Measurements from ENCODE around the gene CHMP2A. TPM values are rescaled to one million over a fixed set of nuclear protein-coding genes. Genes with fewer than 3 reads are reported as not detected.
A peak's percentile ranks its signal among the peaks of the same experiment; 100 is the strongest.

CHMP2A gene
- total and polyA plus RNA-seq, 2 of the 13 experiments (the other 11 are each of a cell fraction or from before 2014, with no cell fraction given) = 49.7 to 55.0 TPM

GRCh38 chr19:58572818-58573657 is 18.1 kb upstream of the CHMP2A start, which contains the start of gene MZF1 (continued):
- TF ChIP-seq RERE (CRISPR knock-in tag; IDR thresholded peaks at IDR 0.05; ENCODE audit: low read depth) = no peak
- TF ChIP-seq ZNF44 (CRISPR knock-in tag; IDR thresholded peaks at IDR 0.05) = peak; percentile 81; the same call in 1 of the 2 replicates
- TF ChIP-seq ATF2 (CRISPR knock-in tag; IDR thresholded peaks at IDR 0.05) = peak; percentile 15; the same call in 1 of the 2 replicates
- TF ChIP-seq ZNF543 (CRISPR knock-in tag; IDR thresholded peaks at IDR 0.05) = peak; percentile 34; the same call in 1 of the 2 replicates
- no peak; the same call in 1 of the 2 replicates for TF ChIP-seq RFXANK (CRISPR knock-in tag; IDR thresholded peaks at IDR 0.05)
- 0 out of 2 replicates have a peak, but pooled peaks have one; percentile 74 for TF ChIP-seq ZNF224 (CRISPR knock-in tag; IDR thresholded peaks at IDR 0.05)
- TF ChIP-seq FOXK1 (CRISPR knock-in tag; IDR thresholded peaks at IDR 0.05; ENCODE audit: borderline replicate concordance, low read depth) = peak; percentile 62
- no peak for TF ChIP-seq CEBPZ (IDR thresholded peaks at IDR 0.05; ENCODE audit: low read length)
- TF ChIP-seq U2AF2 (IDR thresholded peaks at IDR 0.05; ENCODE audit: low read depth, low read length) = peak; percentile 99
- TF ChIP-seq ZNF768 (CRISPR knock-in tag; IDR thresholded peaks at IDR 0.05) = no peak
- no peak for TF ChIP-seq CENPX (CRISPR knock-in tag; IDR thresholded peaks at IDR 0.05)
- peak; percentile 31; the same call in 1 of the 2 replicates for TF ChIP-seq GZF1 (CRISPR knock-in tag; IDR thresholded peaks at IDR 0.05)
- peak; percentile 51; the same call in 1 of the 2 replicates for TF ChIP-seq ERF (CRISPR knock-in tag; IDR thresholded peaks at IDR 0.05)
- TF ChIP-seq CHD4 (IDR thresholded peaks at IDR 0.05; ENCODE audit: borderline replicate concordance, low read length) = no peak
- no peak for TF ChIP-seq KLF13 (CRISPR knock-in tag; IDR thresholded peaks at IDR 0.05)
- peak; percentile 69 for TF ChIP-seq GABPA (IDR thresholded peaks at IDR 0.05; ENCODE audit: low read depth, low read length)
- peak; percentile 89 for TF ChIP-seq GABPA (CRISPR knock-in tag; IDR thresholded peaks at IDR 0.05; ENCODE audit: low read depth)
- no peak for TF ChIP-seq LCORL (IDR thresholded peaks at IDR 0.05)
- TF ChIP-seq LCORL (CRISPR knock-in tag; IDR thresholded peaks at IDR 0.05) = peak; percentile 65
- no peak for TF ChIP-seq RNF2 (conservative IDR thresholded peaks at IDR 0.05; ENCODE audit: low read depth)
- TF ChIP-seq ZNF737 (CRISPR knock-in tag; IDR thresholded peaks at IDR 0.05; ENCODE audit: borderline replicate concordance) = no peak
